H1 (cell line): ENCODE data around the gene SRRM2. TPM values are rescaled to one million over a fixed set of nuclear protein-coding genes. Genes with fewer than 3 reads are reported as not detected.

Source experiments
- CHD7 ChIP-seq: fragments of 300-600 bp; sonication (generic); IDR thresholded peaks from 2 replicates; pipeline ENCODE4 v1.7.1; 2012; ENCODE audit warnings: low read length, moderate library complexity, mild to moderate bottlenecking, inconsistent platforms; ENCODE audit not compliant: insufficient replicate concordance
- EZH2 ChIP-seq: fragments of 200-600 bp; sonication (generic); IDR thresholded peaks from 2 replicates; pipeline ENCODE4 v1.7.1; 2012; ENCODE audit warnings: low read depth, mild to moderate bottlenecking, moderate library complexity, low read length, inconsistent platforms; ENCODE audit not compliant: severe bottlenecking
- HDAC2 ChIP-seq, 2 experiments: fragments of 300-600 bp in 1 of 2; sonication (generic) in 1 of 2; IDR thresholded peaks; 2 replicates each; pipeline ENCODE4 v1.6.1; 2011 to 2012; ENCODE audit warnings: low read depth in 2 of 2, low read length in 2 of 2, mild to moderate bottlenecking in 2 of 2, moderate library complexity in 2 of 2, borderline replicate concordance in 1 of 2, inconsistent platforms in 1 of 2
- POLR2AphosphoS5 ChIP-seq: IDR thresholded peaks from 2 replicates; pipeline ENCODE4 v1.6.1; 2011; ENCODE audit warnings: low read depth, low read length
- SAP30 ChIP-seq: fragments of 300-600 bp; sonication (generic); IDR thresholded peaks from 2 replicates; pipeline ENCODE4 v1.7.1; 2012; ENCODE audit warnings: low read length, moderate library complexity, mild to moderate bottlenecking, inconsistent platforms; ENCODE audit not compliant: insufficient read depth, insufficient replicate concordance
- SIX5 ChIP-seq: IDR thresholded peaks from 2 replicates; pipeline ENCODE4 v1.6.1; 2011; ENCODE audit warnings: mild to moderate bottlenecking, low read depth, low read length
- polyA plus RNA-seq, 7 experiments: library from polyadenylated mRNA; depleted of rRNA in 3 of 7; stranded (reverse) in 5 of 7; unstranded in 2 of 7; fragments of >200 nt in 5 of 7; fragments of 200-250 nt in 2 of 7; gene quantifications; 1 replicate in 5 of 7; 2 replicates in 1 of 7; 4 replicates in 1 of 7; pipeline versions ENCODE4 v1.2.1 to v1.2.3, GENCODE V29; 2011 to 2013; ENCODE audit warnings: missing spikeins in 2 of 7, mixed read lengths in 2 of 7
- total RNA-seq: library from RNA; stranded (reverse); fragmentation: NEBNext Ultra II Directional; extraction: Animal tissue kit (Norgen Biotek cat#: 25700); gene quantifications from 2 replicates; pipeline ENCODE4 v1.2.1, GENCODE V29; 2021

The SRRM2 gene
- total and polyA plus RNA-seq, 2 of the 8 experiments (the other 6 are each of a cell fraction or from before 2014, with no cell fraction given): 300 to 579 TPM

GRCh38 chr16:2764718-2765117, 12.3 kb downstream of the SRRM2 start (continued):
- TF ChIP-seq CHD7: no peak
- no peak for TF ChIP-seq SAP30
- no peak for TF ChIP-seq EZH2
- TF ChIP-seq HDAC2 (IDR thresholded peaks at IDR 0.05; ENCODE audit: borderline replicate concordance in 1 of 2, low read depth in 2 of 2, low read length in 2 of 2): no peak
- TF ChIP-seq POLR2AphosphoS5: no peak
- no peak for TF ChIP-seq SIX5
